Sigmoid colon (tissue), 7 donors: ENCODE data around the gene HMOX2. TPM values are rescaled to one million over a fixed set of nuclear protein-coding genes. Genes with fewer than 3 reads are reported as not detected.

Experiments
- DNase-seq: peaks from one replicate; pipeline ENCODE4 v3.0.0-alpha.2; 2019
- H3K27ac ChIP-seq, 4 donors: fragments of 200-600 bp; sonication (generic); one replicate each; pipeline ENCODE4 v1.5.1; 2016 to 2019; ENCODE audit warnings: mild to moderate bottlenecking in 1 of 4
- H3K27me3 ChIP-seq, 3 donors: fragments of 200-600 bp; sonication (generic); one replicate each; pipeline ENCODE4 v1.5.1; 2019; ENCODE audit warnings: mild to moderate bottlenecking in 1 of 3
- H3K36me3 ChIP-seq, 4 donors: fragments of 200-600 bp; sonication (generic); one replicate each; pipeline ENCODE4 v1.5.1; 2016 to 2019
- H3K4me1 ChIP-seq, 4 donors: fragments of 200-600 bp; sonication (generic); one replicate each; pipeline ENCODE4 v1.5.1; 2017 to 2019
- H3K4me3 ChIP-seq, 4 donors: fragments of 200-600 bp; sonication (generic); one replicate each; pipeline ENCODE4 v1.5.1; 2017 to 2019; ENCODE audit warnings: mild to moderate bottlenecking in 2 of 4, moderate library complexity in 1 of 4
- H3K9me3 ChIP-seq, 4 donors: fragments of 200-600 bp in 3 of 4; sonication (generic) in 3 of 4; one replicate each; pipeline versions ENCODE4 v1.5.1 to v1.6.1; 2013 to 2019
- EP300 ChIP-seq, 4 donors: sonication (generic); formaldehyde crosslinking; IDR thresholded peaks; one replicate each; pipeline ENCODE4 v1.6.1; 2017; ENCODE audit warnings: antibody characterized with exemption in 4 of 4
- POLR2A ChIP-seq, 2 donors: fragments of 450-650 bp; IDR thresholded peaks; one replicate each; pipeline ENCODE4 v1.6.1; 2016; ENCODE audit warnings: antibody characterized with exemption in 2 of 2, mild to moderate bottlenecking in 2 of 2, moderate library complexity in 2 of 2
- POLR2AphosphoS5 ChIP-seq, 4 donors: sonication (generic); formaldehyde crosslinking; IDR thresholded peaks; one replicate each; pipeline ENCODE4 v1.6.1; 2017; ENCODE audit warnings: antibody characterized with exemption in 4 of 4
- WGBS, 2 donors: extraction: QIAGEN DNeasy Blood & Tissue Kit; methylation state at CpG; one replicate each; pipeline ENCODE4 v1.1.7; 2013; 5-methylcytosine and 5-hydroxymethylcytosine counted together
- intact Hi-C: fragments of 100-400 bp; cut with DNase I; formaldehyde crosslinking; loops from one replicate; pipeline ENCODE4 v1.15.1; 2023
- polyA plus RNA-seq, 3 donors: library from polyadenylated mRNA; stranded (reverse); fragments of 200-250 nt; gene quantifications; one replicate each; pipeline ENCODE4 v1.2.3, GENCODE V29; 2013
- total RNA-seq, 4 donors: library from RNA; depleted of rRNA; stranded (reverse); fragments of >200 nt; gene quantifications; one replicate each; pipeline ENCODE4 v1.1.0, GENCODE V29; 2016
- TF ChIP-seq, protein P1 (sequence below), 4 experiments: fragments of 450-650 bp in 3 of 4; fragments of 200-600 bp in 1 of 4; IDR thresholded peaks; one replicate each; pipeline ENCODE4 v1.5.1; 2016 to 2019; ENCODE audit warnings: antibody characterized with exemption in 4 of 4, mild to moderate bottlenecking in 3 of 4, moderate library complexity in 2 of 4
- donor health status: healthy with polysubstance abuse.
- donor health status: Bipolar disorder and iron deficiency.
- donor health status: healthy.

Gene HMOX2
- total and polyA plus RNA-seq, 7 donors, result 29.9 to 77.2 (median 37.1) TPM

DNA sequence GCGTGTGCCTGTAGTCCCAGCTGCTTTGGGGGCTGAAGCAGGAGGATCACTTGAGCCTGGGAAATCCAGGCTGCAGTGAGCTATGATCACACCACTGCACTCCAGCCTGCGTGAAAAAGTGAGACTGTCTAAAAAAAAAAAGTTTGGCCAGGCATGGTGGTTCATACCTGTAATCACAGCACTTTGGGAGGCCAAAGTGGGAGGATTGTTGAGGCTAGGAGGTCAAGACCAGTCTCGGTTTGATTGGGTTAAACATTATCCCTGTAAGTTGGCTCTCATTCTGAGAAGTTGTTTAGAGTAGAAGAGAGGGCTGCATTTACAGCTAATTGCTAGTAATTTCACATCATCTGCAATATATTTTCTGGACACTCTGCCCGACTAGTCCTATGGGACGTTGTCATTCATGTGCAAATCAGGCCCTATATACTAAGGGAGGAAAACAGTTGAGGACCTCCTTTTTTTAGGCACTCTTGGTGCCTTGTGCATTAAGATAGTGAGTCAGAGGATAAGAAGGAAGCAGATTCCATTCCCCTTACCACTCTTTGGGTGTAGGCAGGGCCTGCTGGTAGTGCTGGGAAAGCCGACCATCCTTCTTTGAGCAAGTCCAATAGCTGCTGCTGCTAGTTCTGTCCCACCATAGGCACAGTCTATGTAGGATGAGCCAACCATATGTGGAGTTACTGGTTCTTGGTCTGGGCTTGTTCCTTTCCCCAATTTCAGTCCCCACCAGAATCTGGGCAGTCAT is 18.7 kb downstream of the HMOX2 start:
- Histone ChIP-seq H3K4me1 (peaks cover 0 to 17% (median 3%) of the 10 kb centered on the region in 4 donors), H3K9me3 (no peaks in the 10 kb centered on the region), H3K27ac (no peak overlapping the region), H3K36me3 (peaks cover 0 to 4% (median 0%) of the 10 kb centered on the region in 4 donors), H3K27me3 (no peaks in the 10 kb centered on the region), H3K4me3 (no peak overlapping the region)
- TF ChIP-seq, protein P1, sequence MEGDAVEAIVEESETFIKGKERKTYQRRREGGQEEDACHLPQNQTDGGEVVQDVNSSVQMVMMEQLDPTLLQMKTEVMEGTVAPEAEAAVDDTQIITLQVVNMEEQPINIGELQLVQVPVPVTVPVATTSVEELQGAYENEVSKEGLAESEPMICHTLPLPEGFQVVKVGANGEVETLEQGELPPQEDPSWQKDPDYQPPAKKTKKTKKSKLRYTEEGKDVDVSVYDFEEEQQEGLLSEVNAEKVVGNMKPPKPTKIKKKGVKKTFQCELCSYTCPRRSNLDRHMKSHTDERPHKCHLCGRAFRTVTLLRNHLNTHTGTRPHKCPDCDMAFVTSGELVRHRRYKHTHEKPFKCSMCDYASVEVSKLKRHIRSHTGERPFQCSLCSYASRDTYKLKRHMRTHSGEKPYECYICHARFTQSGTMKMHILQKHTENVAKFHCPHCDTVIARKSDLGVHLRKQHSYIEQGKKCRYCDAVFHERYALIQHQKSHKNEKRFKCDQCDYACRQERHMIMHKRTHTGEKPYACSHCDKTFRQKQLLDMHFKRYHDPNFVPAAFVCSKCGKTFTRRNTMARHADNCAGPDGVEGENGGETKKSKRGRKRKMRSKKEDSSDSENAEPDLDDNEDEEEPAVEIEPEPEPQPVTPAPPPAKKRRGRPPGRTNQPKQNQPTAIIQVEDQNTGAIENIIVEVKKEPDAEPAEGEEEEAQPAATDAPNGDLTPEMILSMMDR (IDR thresholded peaks at IDR 0.05), result no peak
- intact Hi-C loops, result no loop called here
- DNase-seq, result no peak
- WGBS, 2 donors, result 75 to 90% methylated on average over 6 of the region's 6 CpGs

DNA sequence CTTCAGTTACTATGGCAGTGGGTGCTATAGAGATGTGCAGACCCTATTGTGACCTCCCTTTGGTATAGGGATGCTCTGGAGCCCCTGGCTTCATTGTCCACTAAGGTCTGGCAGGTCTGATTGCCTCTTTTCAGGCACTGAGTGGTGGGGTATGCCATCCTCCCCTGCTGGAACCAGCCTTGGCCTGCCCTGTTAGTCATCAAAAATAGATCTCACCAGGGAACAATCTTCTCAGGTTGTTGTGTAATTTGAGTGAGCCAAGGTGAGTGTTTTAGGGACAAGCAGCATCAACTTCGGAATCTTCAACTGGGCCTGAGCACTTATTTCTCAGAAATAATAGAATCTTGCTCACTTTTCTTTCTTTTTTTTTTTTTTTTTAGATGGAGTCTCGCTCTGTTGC is 19.6 kb downstream of the HMOX2 start:
- Histone ChIP-seq H3K4me3 (no peak overlapping the region), H3K36me3 (peaks cover 0 to 4% (median 0%) of the 10 kb centered on the region in 4 donors), H3K27ac (no peak overlapping the region), H3K9me3 (no peaks in the 10 kb centered on the region), H3K4me1 (peaks cover 0 to 25% (median 11%) of the 10 kb centered on the region in 4 donors), H3K27me3 (no peaks in the 10 kb centered on the region)
- WGBS, 2 donors, result 96 to 98% methylated on average over 2 of the region's 2 CpGs
- TF ChIP-seq EP300 (IDR thresholded peaks at IDR 0.05) (no peak), POLR2A (IDR thresholded peaks at IDR 0.05) (no peak), POLR2AphosphoS5 (IDR thresholded peaks at IDR 0.05) (no peak)
- TF ChIP-seq, protein P1 (IDR thresholded peaks at IDR 0.05), result no peak
- intact Hi-C loops, result no loop called here
- no peak for DNase-seq

DNA sequence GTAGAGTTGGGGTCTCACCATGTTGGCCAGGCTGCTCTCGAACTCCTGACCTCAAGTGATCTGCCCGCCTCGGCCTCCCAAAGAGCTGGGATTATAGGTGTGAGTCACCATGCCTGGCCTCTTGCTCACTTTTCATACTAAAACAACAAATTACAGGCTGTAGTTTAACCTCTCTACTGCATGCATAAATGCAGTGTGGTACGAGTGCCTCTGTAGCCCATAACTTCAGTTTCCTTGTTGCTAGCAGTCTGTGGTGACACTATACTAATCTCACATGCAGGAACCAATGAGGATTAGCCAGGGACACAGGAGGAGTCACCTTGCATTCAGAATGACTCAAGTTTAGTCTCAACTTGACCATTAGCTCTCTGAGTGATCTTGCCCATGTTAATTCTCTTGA is 20.1 kb downstream of the HMOX2 start:
- Histone ChIP-seq H3K36me3 (peaks cover 0 to 4% (median 0%) of the 10 kb centered on the region in 4 donors), H3K4me3 (no peak overlapping the region), H3K9me3 (no peaks in the 10 kb centered on the region), H3K27ac (no peak overlapping the region), H3K27me3 (no peaks in the 10 kb centered on the region), H3K4me1 (peaks cover 0 to 30% (median 16%) of the 10 kb centered on the region in 4 donors)
- intact Hi-C loops, result no loop called here
- TF ChIP-seq EP300 (IDR thresholded peaks at IDR 0.05), result no peak
- TF ChIP-seq, protein P1 (IDR thresholded peaks at IDR 0.05), result no peak
- TF ChIP-seq POLR2AphosphoS5 (IDR thresholded peaks at IDR 0.05), result no peak
- no peak for TF ChIP-seq POLR2A (IDR thresholded peaks at IDR 0.05)
- 87% methylated on average over 4 of the region's 4 CpGs for WGBS, 2 donors
- DNase-seq, result no peak

DNA sequence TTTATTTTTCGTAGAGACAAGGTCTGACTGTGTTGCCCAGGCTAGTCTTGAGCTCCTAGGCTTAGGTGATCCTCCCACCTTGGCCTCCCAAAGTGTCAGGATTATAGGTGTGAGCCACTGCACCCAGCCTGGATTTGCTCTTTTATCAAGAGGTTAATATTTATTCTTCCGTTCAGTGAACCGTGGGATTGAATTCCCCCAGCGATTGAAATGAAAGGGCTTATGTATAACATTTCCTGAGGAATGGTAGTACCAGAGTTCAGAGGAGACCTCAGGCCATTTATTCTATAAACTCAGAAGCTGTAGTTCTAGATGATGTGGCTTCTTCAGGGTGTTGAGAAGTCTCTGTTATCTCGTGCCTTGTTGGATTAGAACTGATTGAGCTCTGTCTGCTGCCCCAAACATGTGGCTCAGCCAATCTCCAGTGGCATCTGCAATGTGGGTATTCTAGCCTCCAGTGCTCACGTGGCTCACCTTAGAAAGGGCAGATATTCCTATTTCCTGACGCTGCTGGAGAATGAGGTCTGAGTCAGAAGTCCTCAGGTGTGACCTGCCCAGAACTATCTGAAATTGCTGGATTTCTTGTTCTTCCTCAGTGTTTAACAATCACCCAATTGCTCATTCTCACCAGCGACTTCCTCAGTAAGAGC is 22.5 kb downstream of the HMOX2 start:
- H3K27ac ChIP-seq, result no peak overlapping the region
- H3K27me3 ChIP-seq, result no peaks in the 10 kb centered on the region
- DNase-seq, result no peak
- no peaks in the 10 kb centered on the region for H3K9me3 ChIP-seq
- intact Hi-C loops, result no loop called here
- TF ChIP-seq POLR2A (IDR thresholded peaks at IDR 0.05) (no peak), EP300 (IDR thresholded peaks at IDR 0.05) (no peak), POLR2AphosphoS5 (IDR thresholded peaks at IDR 0.05) (no peak)
- TF ChIP-seq, protein P1 (IDR thresholded peaks at IDR 0.05), result no peak
- peaks cover 0 to 4% (median 0%) of the 10 kb centered on the region in 4 donors for H3K36me3 ChIP-seq
- H3K4me1 ChIP-seq, result peaks cover 0 to 38% (median 24%) of the 10 kb centered on the region in 4 donors
- no peak overlapping the region for H3K4me3 ChIP-seq
- 83 to 88% methylated on average over 8 of the region's 8 CpGs for WGBS, 2 donors
